Tibial nerve (tissue), 4 donors: ENCODE data around the gene PCDHB9.
"Not testable (repeated sequence)": the region's sequence is repeated elsewhere in the genome, so short reads cannot be mapped to it uniquely, and the experiment has no call there.

Experiments used
- EP300 ChIP-seq, 2 donors: sonication (generic); formaldehyde crosslinking; IDR thresholded peaks; one replicate each; pipeline ENCODE4 v1.6.1; 2017; ENCODE audit warnings: antibody characterized with exemption in 2 of 2, mild to moderate bottlenecking in 1 of 2
- TF ChIP-seq, protein P1 (sequence below), 5 experiments: fragments of 200-600 bp in 3 of 5; fragments of 450-650 bp in 2 of 5; sonication (generic) in 3 of 5; IDR thresholded peaks; one replicate each; pipeline ENCODE4 v1.5.1; 2016 to 2019; ENCODE audit warnings: antibody characterized with exemption in 5 of 5, mild to moderate bottlenecking in 3 of 5, moderate library complexity in 2 of 5

- TF ChIP-seq, protein P1, sequence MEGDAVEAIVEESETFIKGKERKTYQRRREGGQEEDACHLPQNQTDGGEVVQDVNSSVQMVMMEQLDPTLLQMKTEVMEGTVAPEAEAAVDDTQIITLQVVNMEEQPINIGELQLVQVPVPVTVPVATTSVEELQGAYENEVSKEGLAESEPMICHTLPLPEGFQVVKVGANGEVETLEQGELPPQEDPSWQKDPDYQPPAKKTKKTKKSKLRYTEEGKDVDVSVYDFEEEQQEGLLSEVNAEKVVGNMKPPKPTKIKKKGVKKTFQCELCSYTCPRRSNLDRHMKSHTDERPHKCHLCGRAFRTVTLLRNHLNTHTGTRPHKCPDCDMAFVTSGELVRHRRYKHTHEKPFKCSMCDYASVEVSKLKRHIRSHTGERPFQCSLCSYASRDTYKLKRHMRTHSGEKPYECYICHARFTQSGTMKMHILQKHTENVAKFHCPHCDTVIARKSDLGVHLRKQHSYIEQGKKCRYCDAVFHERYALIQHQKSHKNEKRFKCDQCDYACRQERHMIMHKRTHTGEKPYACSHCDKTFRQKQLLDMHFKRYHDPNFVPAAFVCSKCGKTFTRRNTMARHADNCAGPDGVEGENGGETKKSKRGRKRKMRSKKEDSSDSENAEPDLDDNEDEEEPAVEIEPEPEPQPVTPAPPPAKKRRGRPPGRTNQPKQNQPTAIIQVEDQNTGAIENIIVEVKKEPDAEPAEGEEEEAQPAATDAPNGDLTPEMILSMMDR (IDR thresholded peaks at IDR 0.05) = not testable (repeated sequence)
- not testable (repeated sequence) for TF ChIP-seq EP300 (IDR thresholded peaks at IDR 0.05)
Measured at GRCh38 chr5:141137346-141137745, 49.6 kb upstream of the PCDHB9 start.
